ENCODE data around the gene NR3C2. TPM values are rescaled to one million over a fixed set of nuclear protein-coding genes. Genes with fewer than 3 reads are reported as not detected.

Gene NR3C2
- total and polyA plus RNA-seq, 8 donors, result 2.0 to 36.4 (median 16.9) TPM

DNA sequence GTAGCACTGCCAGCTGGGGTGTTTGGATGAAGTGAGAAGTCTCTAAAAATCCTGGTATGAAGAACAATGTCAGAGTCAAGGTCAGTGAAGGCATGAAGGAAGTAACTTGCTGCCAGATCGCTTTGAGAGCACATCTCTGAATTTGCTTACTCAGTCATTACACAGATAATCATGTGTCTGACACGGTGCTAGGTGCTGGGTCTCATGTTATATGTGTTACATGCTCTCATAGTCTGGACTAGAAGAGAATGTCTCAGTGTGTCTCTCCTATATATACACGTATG is 372.4 kb downstream of the NR3C2 start:
- TF ChIP-seq, protein P1, sequence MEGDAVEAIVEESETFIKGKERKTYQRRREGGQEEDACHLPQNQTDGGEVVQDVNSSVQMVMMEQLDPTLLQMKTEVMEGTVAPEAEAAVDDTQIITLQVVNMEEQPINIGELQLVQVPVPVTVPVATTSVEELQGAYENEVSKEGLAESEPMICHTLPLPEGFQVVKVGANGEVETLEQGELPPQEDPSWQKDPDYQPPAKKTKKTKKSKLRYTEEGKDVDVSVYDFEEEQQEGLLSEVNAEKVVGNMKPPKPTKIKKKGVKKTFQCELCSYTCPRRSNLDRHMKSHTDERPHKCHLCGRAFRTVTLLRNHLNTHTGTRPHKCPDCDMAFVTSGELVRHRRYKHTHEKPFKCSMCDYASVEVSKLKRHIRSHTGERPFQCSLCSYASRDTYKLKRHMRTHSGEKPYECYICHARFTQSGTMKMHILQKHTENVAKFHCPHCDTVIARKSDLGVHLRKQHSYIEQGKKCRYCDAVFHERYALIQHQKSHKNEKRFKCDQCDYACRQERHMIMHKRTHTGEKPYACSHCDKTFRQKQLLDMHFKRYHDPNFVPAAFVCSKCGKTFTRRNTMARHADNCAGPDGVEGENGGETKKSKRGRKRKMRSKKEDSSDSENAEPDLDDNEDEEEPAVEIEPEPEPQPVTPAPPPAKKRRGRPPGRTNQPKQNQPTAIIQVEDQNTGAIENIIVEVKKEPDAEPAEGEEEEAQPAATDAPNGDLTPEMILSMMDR (IDR thresholded peaks at IDR 0.05), result no peak
- no peak for TF ChIP-seq POLR2A (IDR thresholded peaks at IDR 0.05)
- TF ChIP-seq EP300 (IDR thresholded peaks at IDR 0.05), result no peak
- Histone ChIP-seq H3K27ac (no peak overlapping the region), H3K4me3 (no peak overlapping the region), H3K27me3 (no peaks in the 10 kb centered on the region), H3K4me1 (peaks cover 0 to 52% (median 23%) of the 10 kb centered on the region in 4 donors), H3K9me3 (peaks cover 0 to 8% (median 0%) of the 10 kb centered on the region in 4 donors), H3K36me3 (peaks cover 28 to 79% (median 51%) of the 10 kb centered on the region in 4 donors)
- 48 to 70% (median 55%) methylated on average over 3 of the region's 3 CpGs for WGBS, 5 donors
- intact Hi-C loops (cut with DNase I; ENCODE audit: low total_unique reads), result no loop called here
- no peak for DNase-seq

GRCh38 chr4:148069086-148069894 is 372.9 kb downstream of the NR3C2 start:
- 85 to 93% (median 92%) methylated on average over 11 of the region's 11 CpGs for WGBS, 5 donors
- Histone ChIP-seq H3K27me3 (no peaks in the 10 kb centered on the region), H3K9me3 (peaks cover 0 to 2% (median 0%) of the 10 kb centered on the region in 4 donors), H3K27ac (no peak overlapping the region), H3K4me1 (peaks cover 0 to 57% (median 25%) of the 10 kb centered on the region in 4 donors), H3K36me3 (peaks cover 28 to 79% (median 50%) of the 10 kb centered on the region in 4 donors), H3K4me3 (no peak overlapping the region)
- no peak for DNase-seq
- intact Hi-C loops (cut with DNase I; ENCODE audit: low total_unique reads), result no loop called here
- no peak for TF ChIP-seq EP300 (IDR thresholded peaks at IDR 0.05)
- TF ChIP-seq, protein P1 (IDR thresholded peaks at IDR 0.05), result no peak
- no peak for TF ChIP-seq POLR2A (IDR thresholded peaks at IDR 0.05)
- TF ChIP-seq POLR2AphosphoS5 (IDR thresholded peaks at IDR 0.05), result no peak

GRCh38 chr4:148068065-148068911 is 373.9 kb downstream of the NR3C2 start:
- Histone ChIP-seq H3K27ac (no peak overlapping the region), H3K27me3 (no peaks in the 10 kb centered on the region), H3K36me3 (peaks cover 24 to 79% (median 50%) of the 10 kb centered on the region in 4 donors), H3K9me3 (no peaks in the 10 kb centered on the region), H3K4me1 (peaks cover 0 to 57% (median 27%) of the 10 kb centered on the region in 4 donors), H3K4me3 (no peak overlapping the region)
- 69 to 75% (median 75%) methylated on average over 11 to 13 of the region's 13 CpGs for WGBS, 5 donors
- TF ChIP-seq POLR2AphosphoS5 (IDR thresholded peaks at IDR 0.05) (no peak), EP300 (IDR thresholded peaks at IDR 0.05) (no peak), POLR2A (IDR thresholded peaks at IDR 0.05) (no peak)
- TF ChIP-seq, protein P1 (IDR thresholded peaks at IDR 0.05), result no peak
- intact Hi-C loops (cut with DNase I; ENCODE audit: low total_unique reads), result no loop called here
- no peak for DNase-seq

DNA sequence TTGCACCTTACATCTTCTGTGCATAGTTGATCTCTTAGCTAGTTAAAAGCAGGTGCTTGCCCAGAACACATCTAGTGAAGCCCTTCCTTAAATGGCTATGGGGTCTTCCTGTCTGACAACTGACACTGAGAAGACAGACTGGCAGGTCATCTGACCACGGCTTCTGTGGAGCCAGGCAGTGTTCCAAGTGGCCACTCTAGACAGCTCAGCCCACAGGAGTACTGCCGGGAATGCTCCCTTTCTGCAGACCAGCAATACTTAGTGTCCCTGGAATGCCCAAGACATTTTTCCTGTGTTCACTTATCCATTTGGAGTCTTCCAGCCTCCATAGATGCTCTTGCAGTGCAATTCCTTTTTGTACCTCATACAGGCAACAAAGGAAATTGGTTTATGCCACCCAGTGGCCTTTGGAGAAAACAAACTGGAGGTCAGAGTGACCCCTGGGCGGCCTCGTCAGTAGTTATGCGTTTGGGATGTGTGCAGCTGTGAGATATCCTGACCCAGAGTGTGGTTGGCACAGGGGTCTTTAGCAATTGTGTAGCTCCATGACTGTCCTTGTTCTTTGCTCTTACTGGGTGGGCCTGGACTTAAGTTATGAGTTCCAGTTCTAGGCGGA is 374.8 kb downstream of the NR3C2 start:
- WGBS, 5 donors, result 70 to 90% (median 84%) methylated on average over 6 of the region's 6 CpGs

More for the DNA sequence above, 374.8 kb downstream of the NR3C2 start:
- DNase-seq, result no peak
- intact Hi-C loops (cut with DNase I; ENCODE audit: low total_unique reads), result no loop called here
- Histone ChIP-seq H3K4me1 (peaks cover 0 to 59% (median 27%) of the 10 kb centered on the region in 4 donors), H3K4me3 (no peak overlapping the region), H3K9me3 (no peaks in the 10 kb centered on the region), H3K27ac (no peak overlapping the region), H3K27me3 (no peaks in the 10 kb centered on the region), H3K36me3 (peaks cover 15 to 74% (median 45%) of the 10 kb centered on the region in 4 donors)
- TF ChIP-seq POLR2A (IDR thresholded peaks at IDR 0.05) (no peak), POLR2AphosphoS5 (IDR thresholded peaks at IDR 0.05) (no peak), EP300 (IDR thresholded peaks at IDR 0.05) (no peak)
- TF ChIP-seq, protein P1 (IDR thresholded peaks at IDR 0.05), result no peak

Data from stomach (tissue), 9 donors.